Activated naive CD8-positive, alpha-beta T cell (primary cell): Measurements from ENCODE around the gene PLK3.
"Not testable (repeated sequence)": the region's sequence is repeated elsewhere in the genome, so short reads cannot be mapped to it uniquely, and the experiment has no call there.

Experiments used
- H3K27ac Mint-ChIP-seq: one replicate; pipeline ENCODE4 v1.8.0; 2021; ENCODE audit warnings: mixed read lengths
- H3K27me3 Mint-ChIP-seq: one replicate; pipeline ENCODE4 v1.8.0; 2021; ENCODE audit warnings: mixed read lengths
- H3K36me3 Mint-ChIP-seq: one replicate; pipeline ENCODE4 v1.8.0; 2021; ENCODE audit warnings: mixed read lengths
- H3K4me1 Mint-ChIP-seq: one replicate; pipeline ENCODE4 v1.8.0; 2021; ENCODE audit warnings: low read depth, mixed read lengths
- H3K4me3 Mint-ChIP-seq: one replicate; pipeline ENCODE4 v1.8.0; 2021; ENCODE audit warnings: mild to moderate bottlenecking, mixed read lengths
- H3K9me3 Mint-ChIP-seq: one replicate; pipeline ENCODE4 v1.8.0; 2021; ENCODE audit warnings: low read depth, mixed read lengths

Gene PLK3

GRCh38 chr1:44802306-44803061, 2.3 kb downstream of the PLK3 start:
- peaks cover 14% of the 10 kb centered on the region for H3K36me3 Mint-ChIP-seq
- peaks cover 49% of the 10 kb centered on the region for H3K4me1 Mint-ChIP-seq
- H3K27ac Mint-ChIP-seq, result peak overlapping the region; percentile 88
- H3K9me3 Mint-ChIP-seq, result no peaks in the 10 kb centered on the region
- no peaks in the 10 kb centered on the region for H3K27me3 Mint-ChIP-seq
- H3K4me3 Mint-ChIP-seq, result peak overlapping the region; percentile 97

GRCh38 chr1:44803062-44803311, 2.8 kb downstream of the PLK3 start:
- no peaks in the 10 kb centered on the region for H3K27me3 Mint-ChIP-seq
- no peaks in the 10 kb centered on the region for H3K9me3 Mint-ChIP-seq
- peaks cover 54% of the 10 kb centered on the region for H3K4me1 Mint-ChIP-seq
- H3K27ac Mint-ChIP-seq, result peak overlapping the region; percentile 81
- peak overlapping the region; percentile 97 for H3K4me3 Mint-ChIP-seq
- H3K36me3 Mint-ChIP-seq, result peaks cover 14% of the 10 kb centered on the region

GRCh38 chr1:44803312-44804095, 3.3 kb downstream of the PLK3 start:
- Mint-ChIP-seq H3K4me3 (peak overlapping the region; percentile 97), H3K4me1 (peaks cover 58% of the 10 kb centered on the region), H3K27me3 (no peaks in the 10 kb centered on the region), H3K27ac (peak overlapping the region; percentile 90), H3K36me3 (peaks cover 14% of the 10 kb centered on the region), H3K9me3 (no peaks in the 10 kb centered on the region)

GRCh38 chr1:44805311-44806024, 5.3 kb downstream of the PLK3 start:
- H3K9me3 Mint-ChIP-seq, result no peaks in the 10 kb centered on the region
- H3K27ac Mint-ChIP-seq, result peak overlapping the region; percentile 90
- peak overlapping the region; percentile 97 for H3K4me3 Mint-ChIP-seq
- peaks cover 72% of the 10 kb centered on the region for H3K4me1 Mint-ChIP-seq
- no peaks in the 10 kb centered on the region for H3K27me3 Mint-ChIP-seq
- peaks cover 17% of the 10 kb centered on the region for H3K36me3 Mint-ChIP-seq

GRCh38 chr1:44806025-44806703, 6.0 kb downstream of the PLK3 start:
- H3K27me3 Mint-ChIP-seq, result no peaks in the 10 kb centered on the region
- H3K4me3 Mint-ChIP-seq, result peak overlapping the region; percentile 82
- peaks cover 15% of the 10 kb centered on the region for H3K36me3 Mint-ChIP-seq
- H3K27ac Mint-ChIP-seq, result peak overlapping the region; percentile 98
- H3K9me3 Mint-ChIP-seq, result no peaks in the 10 kb centered on the region
- peaks cover 79% of the 10 kb centered on the region for H3K4me1 Mint-ChIP-seq

- Mint-ChIP-seq H3K4me3 (peak within 1 kb of the TSS; percentile 82), H3K9me3 (no peaks in the 10 kb centered on the region), H3K27ac (peak within 1 kb of the TSS; percentile 98), H3K36me3 (peaks cover 13% of the 10 kb centered on the region), H3K4me1 (peaks cover 84% of the 10 kb centered on the region), H3K27me3 (no peaks in the 10 kb centered on the region)
Observed at GRCh38 chr1:44806704-44807363, 6.7 kb downstream of the PLK3 start, which contains the start of gene DYNLT4. DYNLT4 (minus strand) TSS chr1:44807351; CDS start chr1:44806668, 683 bp downstream.

- Mint-ChIP-seq H3K27me3 (no peaks in the 10 kb centered on the region), H3K27ac (peak overlapping the region; percentile 98), H3K9me3 (no peaks in the 10 kb centered on the region), H3K36me3 (peaks cover 9% of the 10 kb centered on the region), H3K4me1 (peaks cover 83% of the 10 kb centered on the region), H3K4me3 (peak overlapping the region; percentile 82)
Observed at GRCh38 chr1:44807364-44808062, 7.3 kb downstream of the PLK3 start.

GRCh38 chr1:44808063-44808937, 8.1 kb downstream of the PLK3 start, which contains the start of gene BTBD19:
BTBD19 (plus strand) TSS chr1:44808523; CDS start chr1:44808821, 298 bp downstream.
- Mint-ChIP-seq H3K4me1 (peaks cover 77% of the 10 kb centered on the region), H3K36me3 (peaks cover 6% of the 10 kb centered on the region), H3K4me3 (peak within 1 kb of the TSS; percentile 82), H3K9me3 (no peaks in the 10 kb centered on the region), H3K27ac (peak within 1 kb of the TSS; percentile 98), H3K27me3 (no peaks in the 10 kb centered on the region)

GRCh38 chr1:44808938-44809917, 9.1 kb downstream of the PLK3 start:
- H3K4me1 Mint-ChIP-seq, result peaks cover 74% of the 10 kb centered on the region
- H3K9me3 Mint-ChIP-seq, result no peaks in the 10 kb centered on the region
- H3K4me3 Mint-ChIP-seq, result peak overlapping the region; percentile 82
- no peaks in the 10 kb centered on the region for H3K27me3 Mint-ChIP-seq
- H3K36me3 Mint-ChIP-seq, result peaks cover 5% of the 10 kb centered on the region
- peak overlapping the region; percentile 98 for H3K27ac Mint-ChIP-seq

GRCh38 chr1:44810101-44810761, 10.1 kb downstream of the PLK3 start:
- Mint-ChIP-seq H3K27ac (peak overlapping the region; percentile 98), H3K4me1 (peaks cover 76% of the 10 kb centered on the region), H3K4me3 (peak overlapping the region; percentile 82), H3K9me3 (no peaks in the 10 kb centered on the region), H3K36me3 (peaks cover 6% of the 10 kb centered on the region), H3K27me3 (no peaks in the 10 kb centered on the region)

GRCh38 chr1:44810762-44811105, 10.6 kb downstream of the PLK3 start:
- peaks cover 73% of the 10 kb centered on the region for H3K4me1 Mint-ChIP-seq
- not testable (repeated sequence) for H3K36me3 Mint-ChIP-seq

GRCh38 chr1:44811234-44811633, 11.1 kb downstream of the PLK3 start:
- Mint-ChIP-seq H3K27ac (peak overlapping the region; percentile 98), H3K9me3 (no peaks in the 10 kb centered on the region), H3K27me3 (no peaks in the 10 kb centered on the region), H3K4me3 (peak overlapping the region; percentile 68), H3K4me1 (peaks cover 71% of the 10 kb centered on the region), H3K36me3 (peaks cover 6% of the 10 kb centered on the region)

More at GRCh38 chr1:44810762-44811105, 10.6 kb downstream of the PLK3 start:
- not testable (repeated sequence) for H3K9me3 Mint-ChIP-seq, H3K27me3 Mint-ChIP-seq
- Mint-ChIP-seq H3K4me3 (peak overlapping the region; percentile 68), H3K27ac (peak overlapping the region; percentile 98)
